ENCODE measurements around the gene MCF2L2.

GRCh38 chr3:183306798-183307671 is 121.4 kb downstream of the MCF2L2 start:
- TF ChIP-seq CTCF (conservative IDR thresholded peaks at IDR 0.05 in 1 of 2, IDR thresholded peaks at IDR 0.05 in 1 of 2; ENCODE audit: extremely low read depth in 1 of 2, insufficient read depth in 1 of 2, low read depth in 1 of 2, low read length in 2 of 2) (no peak), EZH2 (IDR thresholded peaks at IDR 0.05; ENCODE audit: borderline replicate concordance, low read length) (no peak)
